Small intestine (tissue), 7 donors: ENCODE measurements around the gene KCNA2. TPM values are rescaled to one million over a fixed set of nuclear protein-coding genes. Genes with fewer than 3 reads are reported as not detected.

ENCODE experiments used
- DNase-seq, 2 donors: peaks; one replicate each; pipeline versions ENCODE4 v3.0.0 to v3.0.0-alpha.2; 2013
- FAIRE-seq: peaks from 2 replicates; lab custom pipeline; 2012; peaks lifted over from hg19 to GRCh38; lab: Jason Lieb, UNC
- H3K27ac ChIP-seq, 3 donors: one replicate each; pipeline ENCODE4 v1.5.1; 2013; ENCODE audit warnings: low read length in 2 of 3, mild to moderate bottlenecking in 2 of 3, control low read depth in 1 of 3, inconsistent platforms in 1 of 3, low read depth in 1 of 3, moderate library complexity in 1 of 3
- H3K27me3 ChIP-seq, 3 donors: one replicate each; pipeline ENCODE4 v1.6.1; 2013; ENCODE audit warnings: low read length in 3 of 3, inconsistent platforms in 1 of 3; ENCODE audit not compliant: control insufficient read depth in 3 of 3, insufficient read depth in 3 of 3
- H3K36me3 ChIP-seq, 3 donors: one replicate each; pipeline ENCODE4 v1.6.1; 2013; ENCODE audit warnings: low read length in 3 of 3, inconsistent platforms in 1 of 3, low read depth in 1 of 3, mild to moderate bottlenecking in 1 of 3, moderate library complexity in 1 of 3; ENCODE audit not compliant: control insufficient read depth in 3 of 3, insufficient read depth in 2 of 3
- H3K4me1 ChIP-seq, 3 donors: one replicate each; pipeline ENCODE4 v1.6.1; 2013; ENCODE audit warnings: low read length in 2 of 3, inconsistent platforms in 1 of 3, low read depth in 1 of 3, mild to moderate bottlenecking in 1 of 3, moderate library complexity in 1 of 3; ENCODE audit not compliant: control insufficient read depth in 3 of 3, insufficient read depth in 2 of 3
- H3K4me3 ChIP-seq, 3 donors: one replicate each; pipeline ENCODE4 v1.5.1; 2013; ENCODE audit warnings: low read length in 3 of 3, control low read depth in 1 of 3, inconsistent platforms in 1 of 3, low read depth in 1 of 3, mild to moderate bottlenecking in 1 of 3, moderate library complexity in 1 of 3
- H3K9me3 ChIP-seq, 2 donors: one replicate each; pipeline ENCODE4 v1.6.1; 2013; ENCODE audit warnings: low read depth in 1 of 2, low read length in 1 of 2; ENCODE audit not compliant: control insufficient read depth in 2 of 2, insufficient read depth in 1 of 2
- WGBS, 3 donors: extraction: QIAGEN DNeasy Blood & Tissue Kit; methylation state at CpG; one replicate each; pipeline ENCODE4 v1.1.7; 2013; 5-methylcytosine and 5-hydroxymethylcytosine counted together
- polyA plus RNA-seq, 4 donors: library from polyadenylated mRNA; stranded (reverse) in 3 of 4; unstranded in 1 of 4; fragments of 200-250 nt in 3 of 4; fragments of 120-200 nt in 1 of 4; gene quantifications; one replicate each; pipeline versions ENCODE4 v1.2.1 to v1.2.3, GENCODE V29; 2013
- donor health status: healthy with polysubstance abuse.
- donor health status: control.
- donor health status: control.
- donor health status: Bipolar disorder and iron deficiency.
- donor health status: healthy.

The KCNA2 gene
- polyA plus RNA-seq, 4 donors, result 0.18 to 0.28 TPM; not detected in 2

GRCh38 chr1:110548381-110548780 lies 57.8 kb downstream of the KCNA2 start:
- FAIRE-seq (no peak), DNase-seq (peak; percentile 19 to 22)

DNA sequence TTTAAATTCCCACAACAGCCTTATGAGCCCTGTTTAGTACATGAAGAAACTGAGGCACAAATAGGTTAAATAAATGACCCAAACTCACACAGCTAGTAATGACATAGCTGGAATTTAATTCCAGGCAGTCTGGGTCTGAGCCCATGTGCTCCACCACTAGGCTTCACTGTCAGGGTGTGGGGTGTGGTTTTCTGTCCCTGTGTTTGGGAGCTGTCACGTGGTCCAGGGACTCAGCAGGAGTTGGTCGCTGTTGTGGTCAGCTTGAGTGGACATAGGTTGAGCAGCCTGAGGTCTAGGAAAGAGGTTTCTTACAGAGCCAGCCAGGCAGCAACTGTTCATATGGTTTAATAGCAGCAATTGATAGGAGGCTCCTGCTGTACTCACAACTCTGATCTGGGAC lies 59.1 kb downstream of the KCNA2 start:
- Histone ChIP-seq H3K27ac (no peak overlapping the region), H3K4me1 (no peaks in the 10 kb centered on the region), H3K4me3 (no peak overlapping the region), H3K27me3 (peaks cover 0 to 9% (median 3%) of the 10 kb centered on the region in 3 donors), H3K36me3 (no peaks in the 10 kb centered on the region), H3K9me3 (no peaks in the 10 kb centered on the region)
- DNase-seq (no peak), FAIRE-seq (no peak)
- WGBS, 3 donors, result 44 to 58% (median 47%) methylated on average over 2 of the region's 2 CpGs

More at GRCh38 chr1:110548381-110548780, 57.8 kb downstream of the KCNA2 start:
- Histone ChIP-seq H3K27me3 (peaks cover 0 to 9% (median 7%) of the 10 kb centered on the region in 3 donors), H3K4me1 (no peaks in the 10 kb centered on the region), H3K27ac (no peak overlapping the region), H3K36me3 (no peaks in the 10 kb centered on the region), H3K4me3 (no peak overlapping the region), H3K9me3 (no peaks in the 10 kb centered on the region)
- 46 to 76% (median 62%) methylated on average over 4 of the region's 4 CpGs for WGBS, 3 donors

DNA sequence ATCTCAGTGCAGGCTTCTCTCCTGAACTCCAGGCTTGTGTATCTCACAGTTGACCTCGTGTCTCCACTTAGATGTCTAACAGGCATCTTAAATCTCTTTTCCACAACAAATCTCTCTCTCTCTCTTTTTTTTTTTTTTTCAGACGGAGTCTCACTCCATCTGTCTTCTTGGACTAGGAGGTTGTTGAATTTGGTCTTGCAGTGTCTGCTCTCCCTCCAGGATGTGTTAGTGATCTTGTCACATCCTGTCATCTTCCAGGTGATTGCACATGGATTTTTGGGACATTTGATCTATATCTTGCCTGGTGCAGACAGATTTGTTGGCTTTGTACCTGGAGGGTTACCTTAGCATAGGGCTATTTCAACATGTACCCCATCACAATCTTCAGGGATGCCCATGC lies 60.7 kb downstream of the KCNA2 start:
- H3K36me3 ChIP-seq, result no peaks in the 10 kb centered on the region
- H3K27me3 ChIP-seq, result peaks cover 0 to 2% (median 0%) of the 10 kb centered on the region in 3 donors
- no peaks in the 10 kb centered on the region for H3K9me3 ChIP-seq
- H3K4me3 ChIP-seq, result no peak overlapping the region
- no peaks in the 10 kb centered on the region for H3K4me1 ChIP-seq
- no peak overlapping the region for H3K27ac ChIP-seq
- FAIRE-seq (no peak), DNase-seq (no peak)
- 50 to 65% (median 54%) methylated on average over 2 of the region's 2 CpGs for WGBS, 3 donors

GRCh38 chr1:110544753-110545152 lies 61.4 kb downstream of the KCNA2 start:
- Histone ChIP-seq H3K4me3 (no peak overlapping the region), H3K4me1 (no peaks in the 10 kb centered on the region), H3K27me3 (peaks cover 0 to 4% (median 0%) of the 10 kb centered on the region in 3 donors), H3K27ac (no peak overlapping the region), H3K36me3 (no peaks in the 10 kb centered on the region), H3K9me3 (no peaks in the 10 kb centered on the region)
- WGBS, 3 donors, result 52 to 63% (median 58%) methylated on average over 3 of the region's 3 CpGs
- FAIRE-seq (no peak), DNase-seq (no peak)

Other genes with a start within 250 kb of the KCNA2 start
- gene SLC16A4, start 215.3 kb downstream of the KCNA2 start, polyA plus RNA-seq, result 10 to 100 TPM in 1 of 4 donors, 1 to 10 TPM in 3; 5.4 to 51.1 (median 6.9) TPM
- 100 to 1,000 TPM; 138 to 345 (median 306) TPM for gene LAMTOR5, start 198.7 kb downstream of the KCNA2 start, polyA plus RNA-seq
- gene PROK1, start 155.2 kb downstream of the KCNA2 start, polyA plus RNA-seq, result under 1 TPM in 2 of 4 donors, not detected in 2; 0.06 to 0.07 TPM
- not detected for gene KCNA10, start 87.2 kb downstream of the KCNA2 start, polyA plus RNA-seq
- gene KCNA3, start 68.6 kb upstream of the KCNA2 start, polyA plus RNA-seq, result under 1 TPM in 3 of 4 donors, not detected in 1; 0.06 to 0.45 (median 0.27) TPM